Measurements from ENCODE around the gene CDK19.

GRCh38 chr6:110781522-110782214, 33.6 kb downstream of the CDK19 start:
- TF ChIP-seq CTCF (CRISPR knock-in tag; IDR thresholded peaks at IDR 0.05): no peak
- no peak for TF ChIP-seq ZNF3 (CRISPR knock-in tag; IDR thresholded peaks at IDR 0.05)
- no peak for TF ChIP-seq ATF2 (CRISPR knock-in tag; IDR thresholded peaks at IDR 0.05)
- TF ChIP-seq FLYWCH1 (CRISPR knock-in tag; IDR thresholded peaks at IDR 0.05): no peak
- TF ChIP-seq FOXP1 (IDR thresholded peaks at IDR 0.05): no peak
- TF ChIP-seq FOXP1 (CRISPR knock-in tag; IDR thresholded peaks at IDR 0.05): no peak
- no peak for TF ChIP-seq ZNF446 (CRISPR knock-in tag; IDR thresholded peaks at IDR 0.05)

Data from HepG2 (cell line).